B cell (primary cell): ENCODE results near the gene GNS.
A peak's percentile ranks its signal among the peaks of the same experiment; 100 is the strongest.

Source experiments
- EZH2 ChIP-seq: IDR thresholded peaks from 2 replicates; pipeline ENCODE4 v1.6.1; 2012; ENCODE audit warnings: borderline replicate concordance, low read depth, mild to moderate bottlenecking, moderate library complexity, low read length; ENCODE audit not compliant: insufficient read depth, poor library complexity, severe bottlenecking
- TF ChIP-seq, protein P1 (sequence below): fragments of 200-600 bp; IDR thresholded peaks from one replicate; pipeline ENCODE4 v1.8.0; 2022; ENCODE audit warnings: antibody characterized with exemption, mild to moderate bottlenecking

DNA sequence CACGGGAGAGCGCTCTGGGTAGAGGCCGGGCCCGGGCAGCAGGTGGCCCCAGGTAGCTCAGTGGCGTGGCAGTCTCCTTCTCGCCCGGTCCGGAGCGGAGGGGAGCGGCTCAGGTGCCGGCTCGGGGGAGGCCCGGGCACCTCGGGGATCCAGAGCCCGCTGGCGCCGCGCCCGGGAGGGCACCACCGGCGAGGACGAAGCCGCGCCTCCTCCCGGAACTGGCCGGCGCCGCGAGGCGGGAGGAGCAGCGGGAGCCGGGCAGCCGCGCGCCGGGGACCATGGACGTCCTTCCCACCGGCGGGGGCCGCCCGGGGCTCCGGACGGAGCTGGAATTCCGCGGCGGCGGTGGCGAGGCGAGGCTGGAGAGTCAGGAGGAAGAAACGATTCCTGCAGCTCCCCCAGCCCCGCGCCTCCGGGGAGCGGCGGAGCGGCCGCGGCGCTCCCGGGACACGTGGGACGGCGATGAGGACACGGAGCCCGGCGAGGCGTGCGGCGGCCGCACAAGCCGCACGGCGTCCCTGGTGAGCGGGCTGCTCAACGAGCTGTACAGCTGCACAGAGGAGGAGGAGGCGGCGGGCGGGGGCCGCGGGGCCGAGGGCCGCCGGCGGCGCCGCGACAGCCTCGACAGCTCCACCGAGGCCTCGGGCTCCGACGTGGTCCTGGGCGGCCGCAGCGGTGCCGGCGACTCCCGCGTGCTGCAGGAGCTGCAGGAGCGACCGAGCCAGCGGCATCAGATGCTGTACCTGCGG, 21.5 kb upstream of the GNS start:
- TF ChIP-seq, protein P1, sequence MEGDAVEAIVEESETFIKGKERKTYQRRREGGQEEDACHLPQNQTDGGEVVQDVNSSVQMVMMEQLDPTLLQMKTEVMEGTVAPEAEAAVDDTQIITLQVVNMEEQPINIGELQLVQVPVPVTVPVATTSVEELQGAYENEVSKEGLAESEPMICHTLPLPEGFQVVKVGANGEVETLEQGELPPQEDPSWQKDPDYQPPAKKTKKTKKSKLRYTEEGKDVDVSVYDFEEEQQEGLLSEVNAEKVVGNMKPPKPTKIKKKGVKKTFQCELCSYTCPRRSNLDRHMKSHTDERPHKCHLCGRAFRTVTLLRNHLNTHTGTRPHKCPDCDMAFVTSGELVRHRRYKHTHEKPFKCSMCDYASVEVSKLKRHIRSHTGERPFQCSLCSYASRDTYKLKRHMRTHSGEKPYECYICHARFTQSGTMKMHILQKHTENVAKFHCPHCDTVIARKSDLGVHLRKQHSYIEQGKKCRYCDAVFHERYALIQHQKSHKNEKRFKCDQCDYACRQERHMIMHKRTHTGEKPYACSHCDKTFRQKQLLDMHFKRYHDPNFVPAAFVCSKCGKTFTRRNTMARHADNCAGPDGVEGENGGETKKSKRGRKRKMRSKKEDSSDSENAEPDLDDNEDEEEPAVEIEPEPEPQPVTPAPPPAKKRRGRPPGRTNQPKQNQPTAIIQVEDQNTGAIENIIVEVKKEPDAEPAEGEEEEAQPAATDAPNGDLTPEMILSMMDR: no peak
- peak; percentile 21 for TF ChIP-seq EZH2
